HEK293 (cell line): Measurements from ENCODE around the gene ZNF600.
"Not testable (repeated sequence)": the region's sequence is repeated elsewhere in the genome, so short reads cannot be mapped to it uniquely, and the experiment has no call there.

Experiments
- CTCF ChIA-PET: fragments of 350-600 bp; formaldehyde crosslinking; extraction: SDS; loops from one replicate; lab custom pipeline; 2021; ENCODE audit warnings: antibody characterized with exemption; lab: Yijun Ruan, JAX
- POLR2A ChIA-PET: fragments of 300-600 bp; formaldehyde crosslinking; extraction: SDS; loops from one replicate; lab custom pipeline; 2020; ENCODE audit warnings: antibody characterized with exemption, inconsistent platforms; lab: Yijun Ruan, JAX
- H3K27ac ChIP-seq: fragments of 200-500 bp; sonication (Bioruptor generic); 2 replicates; pipeline ENCODE4 v1.5.1; 2014; ENCODE audit warnings: low read depth, low read length, control low read depth, inconsistent platforms; ENCODE audit errors: extremely low read depth
- H3K36me3 ChIP-seq, 2 experiments: fragments of 200-500 bp in 1 of 2; sonication (Bioruptor generic) in 1 of 2; 1 replicate in 1 of 2; 2 replicates in 1 of 2; pipeline ENCODE4 v1.5.1; 2014 to 2017; ENCODE audit warnings: inconsistent platforms in 2 of 2, low read length in 2 of 2; ENCODE audit not compliant: control insufficient read depth in 2 of 2, insufficient read depth in 1 of 2
- H3K4me1 ChIP-seq: fragments of 200-500 bp; sonication (Bioruptor generic); 2 replicates; pipeline ENCODE4 v1.5.1; 2014; ENCODE audit warnings: mild to moderate bottlenecking, low read length, inconsistent platforms; ENCODE audit not compliant: control insufficient read depth, insufficient read depth
- H3K4me3 ChIP-seq: 2 replicates; pipeline ENCODE4 v1.5.1; 2011; ENCODE audit warnings: low read depth, mild to moderate bottlenecking, control low read depth, low read length, moderate library complexity
- H3K9me3 ChIP-seq: fragments of 200-500 bp; sonication (Bioruptor generic); 2 replicates; pipeline ENCODE4 v1.5.1; 2014; ENCODE audit warnings: low read depth, low read length, inconsistent platforms; ENCODE audit not compliant: control insufficient read depth, insufficient read depth
- EGR2 ChIP-seq: fragments of 450-650 bp; formaldehyde crosslinking; IDR thresholded peaks from 2 replicates; pipeline ENCODE4 v1.5.1; 2016; ENCODE audit warnings: low read depth, missing biosample characterization, missing genetic modification characterization
- HOXD13 ChIP-seq: sonication (generic); formaldehyde crosslinking; IDR thresholded peaks from 2 replicates; pipeline ENCODE4 v1.8.0; 2022; ENCODE audit warnings: missing genetic modification reagents, borderline replicate concordance
- KLF16 ChIP-seq: fragments of 450-650 bp; formaldehyde crosslinking; IDR thresholded peaks from 2 replicates; pipeline ENCODE4 v1.5.1; 2017; ENCODE audit warnings: missing biosample characterization, missing genetic modification characterization
- MYNN ChIP-seq: fragments of 450-650 bp; formaldehyde crosslinking; IDR thresholded peaks from 2 replicates; pipeline ENCODE4 v1.5.1; 2016; ENCODE audit warnings: missing biosample characterization, missing genetic modification characterization, borderline replicate concordance
- SALL2 ChIP-seq: fragments of 450-650 bp; formaldehyde crosslinking; IDR thresholded peaks from 2 replicates; pipeline ENCODE4 v1.5.0; 2017; ENCODE audit warnings: missing biosample characterization, mild to moderate bottlenecking, missing genetic modification characterization, borderline replicate concordance
- SCRT1 ChIP-seq: fragments of 450-650 bp; formaldehyde crosslinking; IDR thresholded peaks from 2 replicates; pipeline ENCODE4 v1.5.1; 2016; ENCODE audit warnings: missing biosample characterization, missing genetic modification characterization, borderline replicate concordance
- ZBTB21 ChIP-seq: fragments of 450-650 bp; formaldehyde crosslinking; IDR thresholded peaks from 2 replicates; pipeline ENCODE4 v1.5.1; 2017; ENCODE audit warnings: missing biosample characterization, missing genetic modification characterization
- ZBTB7A ChIP-seq: fragments of 450-650 bp; formaldehyde crosslinking; IDR thresholded peaks from 2 replicates; pipeline ENCODE4 v1.5.1; 2016; ENCODE audit warnings: low read depth, missing biosample characterization, missing genetic modification characterization
- ZNF146 ChIP-seq: fragments of 450-650 bp; formaldehyde crosslinking; IDR thresholded peaks from 2 replicates; pipeline ENCODE4 v1.5.1; 2016; ENCODE audit warnings: missing biosample characterization, missing genetic modification characterization
- ZNF169 ChIP-seq: fragments of 450-650 bp; formaldehyde crosslinking; IDR thresholded peaks from 2 replicates; pipeline ENCODE4 v1.5.1; 2016; ENCODE audit warnings: missing biosample characterization, missing genetic modification characterization
- ZNF292 ChIP-seq: fragments of 450-650 bp; formaldehyde crosslinking; IDR thresholded peaks from 2 replicates; pipeline ENCODE4 v1.5.1; 2016; ENCODE audit warnings: low read depth, missing biosample characterization, missing genetic modification characterization, borderline replicate concordance
- ZNF391 ChIP-seq: fragments of 450-650 bp; formaldehyde crosslinking; IDR thresholded peaks from 2 replicates; pipeline ENCODE4 v1.5.1; 2016; ENCODE audit warnings: low read depth, missing biosample characterization, missing genetic modification characterization, borderline replicate concordance
- ZNF416 ChIP-seq: fragments of 450-650 bp; formaldehyde crosslinking; IDR thresholded peaks from 2 replicates; pipeline ENCODE4 v1.5.1; 2016; ENCODE audit warnings: missing biosample characterization, missing genetic modification characterization
- ZNF521 ChIP-seq: fragments of 450-650 bp; formaldehyde crosslinking; IDR thresholded peaks from 2 replicates; pipeline ENCODE4 v1.5.1; 2017; ENCODE audit warnings: missing biosample characterization, mild to moderate bottlenecking, missing genetic modification characterization
- ZNF549 ChIP-seq: fragments of 450-650 bp; IDR thresholded peaks from 2 replicates; pipeline ENCODE4 v1.5.1; 2018; ENCODE audit warnings: missing biosample characterization, missing genetic modification characterization, mild to moderate bottlenecking, inconsistent platforms, moderate library complexity
- ZNF585B ChIP-seq: fragments of 450-650 bp; formaldehyde crosslinking; IDR thresholded peaks from 2 replicates; pipeline ENCODE4 v1.5.1; 2016; ENCODE audit warnings: missing biosample characterization, missing genetic modification characterization
- ZNF621 ChIP-seq: fragments of 450-650 bp; formaldehyde crosslinking; IDR thresholded peaks from 2 replicates; pipeline ENCODE4 v1.5.1; 2017; ENCODE audit warnings: missing biosample characterization, missing genetic modification characterization
- ZNF626 ChIP-seq: fragments of 450-650 bp; sonication (Bioruptor Pico); formaldehyde crosslinking; IDR thresholded peaks from 2 replicates; pipeline ENCODE4 v1.5.1; 2018; ENCODE audit warnings: missing biosample characterization, missing genetic modification characterization, inconsistent platforms
- ZNF677 ChIP-seq: fragments of 450-650 bp; IDR thresholded peaks from 2 replicates; pipeline ENCODE4 v1.5.0; 2018; ENCODE audit warnings: missing biosample characterization, mild to moderate bottlenecking, missing genetic modification characterization, moderate library complexity
- ZNF791 ChIP-seq: fragments of 450-650 bp; formaldehyde crosslinking; IDR thresholded peaks from 2 replicates; pipeline ENCODE4 v1.5.1; 2016; ENCODE audit warnings: missing biosample characterization, missing genetic modification characterization
- ZNF792 ChIP-seq: fragments of 450-650 bp; formaldehyde crosslinking; IDR thresholded peaks from 2 replicates; pipeline ENCODE4 v1.5.1; 2016; ENCODE audit warnings: missing biosample characterization, missing genetic modification characterization
- ZXDB ChIP-seq: fragments of 450-650 bp; formaldehyde crosslinking; IDR thresholded peaks from 2 replicates; pipeline ENCODE4 v1.5.1; 2016; ENCODE audit warnings: missing biosample characterization, missing genetic modification characterization
- TF ChIP-seq, protein P1 (sequence below): fragments of 450-650 bp; formaldehyde crosslinking; IDR thresholded peaks from 2 replicates; pipeline ENCODE4 v1.5.1; 2016; ENCODE audit warnings: missing biosample characterization, missing genetic modification characterization
- TF ChIP-seq, protein P2 (sequence below): fragments of 450-650 bp; IDR thresholded peaks from 2 replicates; pipeline ENCODE4 v1.5.1; 2018; ENCODE audit warnings: missing biosample characterization, mild to moderate bottlenecking, missing genetic modification characterization
- TF ChIP-seq, protein P3 (sequence below): fragments of 450-650 bp; formaldehyde crosslinking; IDR thresholded peaks from 2 replicates; pipeline ENCODE4; 2016; ENCODE audit warnings: missing biosample characterization, missing genetic modification characterization

The ZNF600 gene

DNA sequence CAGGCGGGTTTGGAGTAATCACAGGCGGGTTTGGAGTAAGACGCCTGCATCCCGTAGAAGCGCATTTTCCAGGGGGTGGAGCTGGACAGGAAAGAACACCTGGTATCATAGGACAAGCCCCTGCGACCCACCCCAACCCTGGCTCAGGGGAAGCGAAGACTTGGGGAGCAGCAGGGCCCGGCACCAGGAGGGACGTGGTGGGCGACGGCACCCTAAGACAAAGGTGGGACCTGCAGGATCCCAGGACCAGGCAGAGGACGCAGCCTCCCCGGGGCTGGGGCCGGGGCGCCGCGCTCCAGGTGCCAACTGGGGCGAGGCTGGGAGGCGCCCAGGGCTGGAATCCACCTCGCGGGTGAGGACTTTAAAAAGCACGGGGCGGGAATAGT lies 520 bp downstream of the ZNF600 start (continued):
- TF ChIP-seq, protein P1, sequence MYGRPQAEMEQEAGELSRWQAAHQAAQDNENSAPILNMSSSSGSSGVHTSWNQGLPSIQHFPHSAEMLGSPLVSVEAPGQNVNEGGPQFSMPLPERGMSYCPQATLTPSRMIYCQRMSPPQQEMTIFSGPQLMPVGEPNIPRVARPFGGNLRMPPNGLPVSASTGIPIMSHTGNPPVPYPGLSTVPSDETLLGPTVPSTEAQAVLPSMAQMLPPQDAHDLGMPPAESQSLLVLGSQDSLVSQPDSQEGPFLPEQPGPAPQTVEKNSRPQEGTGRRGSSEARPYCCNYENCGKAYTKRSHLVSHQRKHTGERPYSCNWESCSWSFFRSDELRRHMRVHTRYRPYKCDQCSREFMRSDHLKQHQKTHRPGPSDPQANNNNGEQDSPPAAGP (tag by site-specific recombination) = no peak
- TF ChIP-seq ZNF621 (tag by site-specific recombination) (no peak), HOXD13 (no peak), KLF16 (tag by site-specific recombination) (no peak), ZNF791 (tag by site-specific recombination) (no peak), EGR2 (no peak), ZBTB7A (tag by site-specific recombination) (no peak), ZNF677 (no peak), ZXDB (tag by site-specific recombination) (no peak), ZNF626 (no peak), SALL2 (tag by site-specific recombination) (no peak)
- TF ChIP-seq, protein P2, sequence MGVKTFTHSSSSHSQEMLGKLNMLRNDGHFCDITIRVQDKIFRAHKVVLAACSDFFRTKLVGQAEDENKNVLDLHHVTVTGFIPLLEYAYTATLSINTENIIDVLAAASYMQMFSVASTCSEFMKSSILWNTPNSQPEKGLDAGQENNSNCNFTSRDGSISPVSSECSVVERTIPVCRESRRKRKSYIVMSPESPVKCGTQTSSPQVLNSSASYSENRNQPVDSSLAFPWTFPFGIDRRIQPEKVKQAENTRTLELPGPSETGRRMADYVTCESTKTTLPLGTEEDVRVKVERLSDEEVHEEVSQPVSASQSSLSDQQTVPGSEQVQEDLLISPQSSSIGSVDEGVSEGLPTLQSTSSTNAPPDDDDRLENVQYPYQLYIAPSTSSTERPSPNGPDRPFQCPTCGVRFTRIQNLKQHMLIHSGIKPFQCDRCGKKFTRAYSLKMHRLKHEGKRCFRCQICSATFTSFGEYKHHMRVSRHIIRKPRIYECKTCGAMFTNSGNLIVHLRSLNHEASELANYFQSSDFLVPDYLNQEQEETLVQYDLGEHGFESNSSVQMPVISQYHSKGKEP (tag by site-specific recombination) = no peak
- TF ChIP-seq, protein P3, sequence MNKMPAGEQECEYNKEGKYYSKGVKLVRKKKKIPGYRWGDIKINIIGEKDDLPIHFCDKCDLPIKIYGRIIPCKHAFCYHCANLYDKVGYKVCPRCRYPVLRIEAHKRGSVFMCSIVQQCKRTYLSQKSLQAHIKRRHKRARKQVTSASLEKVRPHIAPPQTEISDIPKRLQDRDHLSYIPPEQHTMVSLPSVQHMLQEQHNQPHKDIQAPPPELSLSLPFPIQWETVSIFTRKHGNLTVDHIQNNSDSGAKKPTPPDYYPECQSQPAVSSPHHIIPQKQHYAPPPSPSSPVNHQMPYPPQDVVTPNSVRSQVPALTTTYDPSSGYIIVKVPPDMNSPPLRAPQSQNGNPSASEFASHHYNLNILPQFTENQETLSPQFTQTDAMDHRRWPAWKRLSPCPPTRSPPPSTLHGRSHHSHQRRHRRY (tag by site-specific recombination) = no peak

DNA sequence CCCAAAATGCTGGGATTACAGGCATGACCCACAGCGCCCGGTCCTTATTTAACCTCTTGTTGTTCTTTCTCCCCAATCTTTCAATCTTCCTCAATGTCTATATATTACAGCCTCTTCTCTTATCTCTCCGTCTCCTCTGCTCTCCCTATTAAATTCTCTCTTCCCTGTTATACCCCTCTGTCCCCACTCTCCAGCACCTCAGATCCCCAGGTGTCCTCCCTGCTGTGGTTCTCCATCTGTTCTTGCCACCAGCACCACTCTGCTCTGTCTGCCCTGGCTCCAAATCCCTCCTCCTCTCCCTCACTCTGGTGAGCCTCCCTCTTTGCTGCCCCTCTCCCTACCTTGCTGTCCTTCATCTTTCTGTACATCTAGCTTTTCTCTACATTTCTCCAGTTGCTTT lies 1.1 kb downstream of the ZNF600 start:
- TF ChIP-seq SCRT1 (tag by site-specific recombination) (no peak), ZNF169 (tag by site-specific recombination) (no peak), ZNF292 (tag by site-specific recombination) (no peak), ZNF391 (no peak), MYNN (tag by site-specific recombination) (no peak), ZNF416 (tag by site-specific recombination) (no peak), ZNF549 (tag by site-specific recombination) (no peak), ZNF146 (tag by site-specific recombination) (no peak), ZBTB21 (tag by site-specific recombination) (no peak), ZNF521 (tag by site-specific recombination) (no peak), ZNF585B (tag by site-specific recombination) (no peak), ZNF792 (tag by site-specific recombination) (no peak)
- Histone ChIP-seq H3K4me3 (no peak overlapping the region), H3K9me3 (no peaks in the 10 kb centered on the region), H3K36me3 (no peaks in the 10 kb centered on the region), H3K27ac (no peak overlapping the region), H3K4me1 (no peaks in the 10 kb centered on the region)
- POLR2A ChIA-PET = no interaction called here
- CTCF ChIA-PET = interaction anchor here (0.6 to 0.7 kb wide), 2 partner anchors 241 to 645 kb away, joined by 3 read pairs; no protein-coding TSS in a partner anchor

DNA sequence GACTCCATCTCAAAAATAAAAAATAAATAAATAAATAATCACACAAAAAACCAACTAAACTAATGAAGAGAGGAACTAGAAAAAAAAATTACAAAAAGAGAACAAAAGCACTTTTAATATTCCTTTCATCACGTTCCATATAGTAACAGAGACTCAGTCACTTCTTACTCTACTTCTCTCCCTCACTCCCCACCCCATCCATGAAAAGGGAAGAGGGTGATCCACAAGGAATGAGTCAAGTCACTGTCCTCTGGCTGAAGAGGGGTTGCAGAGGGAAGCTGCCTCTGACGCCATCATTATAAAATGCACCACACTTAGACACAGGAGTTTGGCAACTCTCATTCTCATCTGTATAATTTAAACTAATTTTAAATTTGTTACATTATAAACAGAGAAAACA lies 3.7 kb downstream of the ZNF600 start:
- CTCF ChIA-PET, H3K4me3 ChIP-seq, POLR2A ChIA-PET, H3K36me3 ChIP-seq, H3K4me1 ChIP-seq, H3K27ac ChIP-seq, H3K9me3 ChIP-seq: not testable (repeated sequence)
